HG02970 (cell line): ENCODE results near the gene NSL1.

ENCODE experiments used
- ATAC-seq: cut with Tn5 transposase; IDR thresholded peaks from one replicate; pipeline ENCODE4 v1.9.1; 2021; ENCODE audit warnings: mild to moderate bottlenecking, moderate library complexity, moderate number of reproducible peaks; ENCODE audit not compliant: unreplicated experiment, low FRiP score

NSL1 gene

GRCh38 chr1:212689196-212689725, 102.3 kb downstream of the NSL1 start:
- ATAC-seq = no peak

DNA sequence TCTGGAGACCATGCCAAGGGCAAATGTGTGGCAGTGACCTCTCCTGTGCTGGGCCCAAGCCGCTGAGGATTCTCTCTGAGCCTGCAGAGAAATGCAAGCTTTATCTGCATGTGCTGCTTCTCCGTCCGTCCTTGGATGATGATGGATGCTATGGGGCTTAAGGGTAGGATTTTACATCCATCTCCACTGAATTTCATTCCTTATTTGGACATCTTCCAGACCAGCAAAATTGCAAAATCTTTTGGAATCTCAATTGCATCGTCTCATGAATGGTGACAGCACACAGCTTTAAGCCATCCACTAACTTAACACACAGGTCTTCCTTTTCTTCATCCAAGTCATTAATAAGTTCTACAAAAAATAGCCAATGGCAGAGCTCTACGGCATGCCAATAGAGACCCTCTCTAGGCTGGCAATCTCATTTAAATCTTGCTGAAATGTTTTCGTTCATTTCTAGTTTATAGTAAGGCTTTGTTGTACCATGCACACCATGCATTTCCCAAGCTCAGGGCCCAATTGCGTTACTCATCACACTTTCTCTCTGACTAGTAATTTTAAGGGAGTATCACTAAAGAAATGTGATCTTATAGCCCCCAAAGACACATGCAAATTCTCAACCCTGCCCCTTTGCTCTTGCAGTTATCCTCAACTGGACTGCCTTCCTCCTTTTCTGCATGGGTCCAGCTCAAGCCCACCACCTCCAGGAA, 103.1 kb downstream of the NSL1 start:
- no peak for ATAC-seq

- no peak for ATAC-seq
These were observed 103.8 kb downstream of the NSL1 start for GRCh38 chr1:212687811-212688210.

DNA sequence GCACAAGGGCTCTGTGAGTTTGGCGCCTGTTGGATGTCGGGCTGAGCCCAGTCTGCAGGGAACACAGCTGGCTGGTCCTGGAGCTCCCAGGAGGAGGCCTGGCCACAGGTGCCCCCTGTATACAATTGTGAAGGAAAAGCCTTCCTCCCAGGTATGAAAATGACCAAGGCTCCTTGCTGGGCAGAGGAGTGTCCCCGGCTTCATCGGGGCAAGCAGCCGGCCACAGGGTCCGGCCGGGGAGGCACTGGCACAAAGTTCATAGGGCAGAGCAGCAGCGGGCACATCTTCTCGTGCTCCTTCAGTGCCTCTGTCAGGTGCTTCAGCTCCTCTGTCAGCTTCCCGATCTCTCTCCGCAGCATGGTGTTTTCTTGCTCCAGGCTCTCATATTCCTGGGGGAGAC, 105.0 kb downstream of the NSL1 start:
- no peak for ATAC-seq

DNA sequence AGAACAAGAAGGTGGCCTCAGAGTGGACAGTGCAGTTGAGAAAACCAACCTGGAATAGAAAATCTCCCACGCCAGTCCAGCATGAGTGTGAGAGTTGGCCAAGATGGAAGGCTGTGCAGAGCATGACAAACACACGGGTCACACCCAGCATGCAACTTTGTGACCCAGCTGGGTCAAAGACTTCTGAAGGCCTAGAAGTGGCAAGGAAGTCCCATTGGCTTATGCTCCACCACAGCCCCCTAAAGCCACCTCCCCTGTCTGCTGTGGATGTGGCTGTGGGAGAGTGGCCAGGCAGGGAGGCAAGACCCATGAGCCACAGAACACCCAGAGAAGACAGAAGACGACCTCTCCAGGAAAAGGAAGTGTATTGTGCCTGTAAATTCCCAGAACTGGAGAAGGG, 105.5 kb downstream of the NSL1 start:
- no peak for ATAC-seq

GRCh38 chr1:212685429-212685828, 106.1 kb downstream of the NSL1 start:
- no peak for ATAC-seq

GRCh38 chr1:212684521-212685090, 107.0 kb downstream of the NSL1 start:
- ATAC-seq = no peak

DNA sequence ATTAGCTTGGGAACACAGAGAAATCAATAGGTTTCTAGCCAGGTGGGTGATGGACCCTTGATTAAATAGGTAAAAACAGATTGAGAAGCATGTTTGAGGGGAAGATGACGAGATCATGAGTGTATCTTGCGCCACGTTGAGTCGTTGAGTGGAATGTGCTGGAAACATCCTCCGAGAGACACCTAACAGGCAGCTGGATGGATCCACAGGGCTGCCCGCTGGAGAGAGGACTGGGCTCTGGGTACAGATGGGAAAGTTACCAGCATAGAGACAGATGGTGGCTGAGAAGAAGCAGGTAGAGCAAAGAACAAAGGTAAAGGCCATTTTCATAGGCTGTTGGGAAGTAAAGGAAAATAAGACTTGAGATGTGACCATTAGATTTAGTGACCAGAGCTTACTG, 107.5 kb downstream of the NSL1 start:
- ATAC-seq = no peak

DNA sequence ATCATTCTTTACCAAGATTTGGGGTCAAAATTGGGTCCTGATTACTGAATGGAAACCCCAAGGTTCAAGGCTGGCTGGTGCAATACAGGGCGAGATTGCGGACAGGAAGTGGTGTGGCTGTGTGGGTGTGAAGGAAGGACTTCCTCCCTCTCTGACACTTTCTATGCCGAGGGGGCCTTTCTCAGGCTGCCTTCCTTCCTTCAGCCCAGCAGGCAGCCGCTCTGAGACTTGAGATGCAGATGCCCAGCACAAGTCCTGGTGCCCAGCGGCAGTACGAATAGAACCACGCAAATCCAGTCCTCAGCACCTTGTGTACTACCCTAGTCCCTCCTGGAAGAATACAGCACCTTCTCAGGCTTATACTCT, 108.2 kb downstream of the NSL1 start:
- peak; percentile 47 for ATAC-seq

DNA sequence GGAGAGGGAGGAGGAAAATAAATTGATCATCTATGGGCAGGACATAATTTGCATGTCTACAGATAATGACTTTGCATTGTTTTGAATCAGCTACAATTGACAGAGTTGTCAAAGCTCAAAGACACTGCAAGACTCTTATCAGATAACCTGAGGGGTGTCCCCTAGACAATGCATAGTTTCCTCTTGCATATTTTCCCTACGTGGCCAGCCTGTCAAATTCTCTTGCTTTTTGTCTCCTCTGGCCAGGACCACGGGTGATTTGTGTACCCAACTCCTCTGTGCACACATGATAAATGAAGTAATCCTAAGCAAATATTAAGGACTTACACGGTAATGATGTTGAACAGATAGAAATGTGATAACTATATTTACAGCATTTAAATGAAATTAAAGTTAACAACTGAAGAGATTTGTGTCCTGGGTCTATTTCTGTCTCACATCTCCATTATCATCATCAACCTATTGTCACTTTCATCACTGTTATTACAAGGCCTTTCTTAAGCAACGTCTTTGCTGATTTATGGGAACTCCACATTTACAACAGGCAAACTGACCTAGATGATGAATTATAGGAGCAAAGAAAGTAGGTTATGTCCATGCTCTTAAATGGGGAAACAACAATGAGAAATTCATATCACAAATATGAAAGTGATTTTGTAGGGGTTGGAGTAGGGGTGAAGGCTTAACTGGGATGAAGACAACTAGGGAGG, 110.7 kb downstream of the NSL1 start:
- ATAC-seq = no peak

GRCh38 chr1:212678456-212679410, 112.8 kb downstream of the NSL1 start:
- ATAC-seq = no peak

DNA sequence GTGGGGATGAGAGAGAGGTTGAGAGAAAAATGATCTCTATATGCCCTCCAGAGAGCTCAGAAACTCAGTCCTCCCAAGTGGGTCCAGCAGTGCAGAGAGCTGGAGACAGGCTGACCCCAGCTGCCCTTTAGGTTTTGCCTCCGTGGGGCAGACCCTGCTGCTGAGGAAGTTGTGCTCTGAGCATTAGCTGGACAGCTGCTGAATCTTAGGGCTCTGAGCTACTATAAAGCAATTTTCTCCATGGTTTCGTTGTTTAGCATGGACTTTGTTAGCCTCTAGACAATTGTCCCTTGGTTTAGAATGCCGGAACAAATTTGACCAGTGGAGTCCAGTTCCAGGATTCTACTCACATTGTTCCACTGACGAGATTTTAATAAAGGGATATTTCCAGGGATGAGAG, 114.0 kb downstream of the NSL1 start:
- no peak for ATAC-seq

DNA sequence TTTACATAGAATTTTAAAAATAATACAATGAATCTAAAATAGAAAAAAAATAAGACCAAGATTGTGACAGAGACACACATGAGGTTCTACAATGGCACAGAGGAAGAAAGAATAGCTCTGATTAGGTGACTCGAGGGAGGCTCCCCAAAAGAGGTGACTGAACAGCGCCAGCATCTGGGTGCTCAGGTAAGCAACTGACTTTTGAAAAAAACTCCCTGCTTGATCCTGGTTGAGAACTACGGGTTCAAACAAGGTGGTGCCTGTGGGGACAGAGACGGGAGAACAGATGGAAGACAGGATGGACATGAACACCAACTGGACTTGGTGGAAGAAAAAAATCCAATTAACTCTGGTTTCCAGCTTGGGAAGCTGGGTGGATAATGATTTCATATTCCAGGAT, 114.4 kb downstream of the NSL1 start:
- ATAC-seq = no peak
